ENCODE measurements around the gene ABCG1.

- TF ChIP-seq GATA3 (IDR thresholded peaks at IDR 0.05; ENCODE audit: low read depth, low read length) (no peak), GATA2 (IDR thresholded peaks at IDR 0.05; ENCODE audit: low read depth, low read length) (no peak)
Measured at GRCh38 chr21:42337276-42337675, 118.3 kb downstream of the ABCG1 start.
